Inferior parietal cortex (tissue), 1 donor: Measurements from ENCODE around the gene GAS7.

Experiments used
- DNase-seq: peaks from one replicate; pipeline ENCODE4 v3.0.0-alpha.2; 2016; ENCODE audit errors: extremely low spot score

Gene GAS7

GRCh38 chr17:9982159-9982558, 216.2 kb downstream of the GAS7 start:
- DNase-seq, result no peak

DNA sequence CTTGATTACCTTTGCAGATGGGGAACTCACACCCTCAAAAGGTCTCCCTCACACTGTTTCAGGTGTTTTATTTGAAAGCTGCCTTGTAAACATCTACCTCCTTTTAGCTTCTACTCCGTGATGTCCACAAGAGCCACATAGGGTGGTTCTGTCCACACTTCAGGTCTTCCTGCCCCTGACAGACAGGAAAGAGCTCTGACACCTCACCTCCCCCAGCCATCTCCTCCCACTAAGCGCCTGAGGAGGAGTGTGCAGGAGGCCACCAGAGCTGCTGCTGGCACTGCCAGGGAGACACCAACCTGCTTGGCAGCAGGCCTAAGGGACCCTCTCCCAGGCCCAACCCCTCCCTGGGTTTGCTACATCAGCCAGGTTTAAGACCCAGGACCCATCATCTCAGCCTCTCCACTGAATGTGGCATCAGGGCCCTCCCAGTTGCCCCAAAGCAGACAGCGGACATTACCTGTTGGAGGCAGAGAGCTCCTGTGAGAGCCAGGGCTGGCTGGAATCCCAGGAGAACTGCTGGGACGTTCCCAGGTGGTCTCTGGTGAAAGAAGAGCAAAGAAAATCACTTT, 217.0 kb downstream of the GAS7 start:
- no peak for DNase-seq

- DNase-seq, result no peak
These were observed 218.9 kb downstream of the GAS7 start for GRCh38 chr17:9979463-9979995.

DNA sequence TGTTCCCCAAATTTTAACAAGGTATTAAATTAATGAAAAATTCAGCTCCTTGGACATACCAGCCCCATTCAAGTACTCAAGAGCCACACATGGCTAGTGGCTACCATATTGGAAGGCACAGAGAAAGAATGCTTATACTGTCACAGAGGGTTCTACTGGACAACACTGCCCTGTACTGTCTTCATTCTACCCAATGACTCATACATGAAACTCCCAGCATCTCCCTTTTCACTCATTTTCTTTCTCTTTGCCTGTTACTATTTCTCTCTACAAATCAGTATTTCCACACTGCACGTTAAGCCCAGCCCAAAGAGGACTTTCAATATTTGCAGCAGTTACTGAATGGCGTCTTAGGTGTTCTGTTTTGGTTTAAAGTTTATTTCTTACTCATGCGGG, 221.2 kb downstream of the GAS7 start:
- no peak for DNase-seq

GRCh38 chr17:9976283-9977179, 221.9 kb downstream of the GAS7 start:
- DNase-seq, result no peak

DNA sequence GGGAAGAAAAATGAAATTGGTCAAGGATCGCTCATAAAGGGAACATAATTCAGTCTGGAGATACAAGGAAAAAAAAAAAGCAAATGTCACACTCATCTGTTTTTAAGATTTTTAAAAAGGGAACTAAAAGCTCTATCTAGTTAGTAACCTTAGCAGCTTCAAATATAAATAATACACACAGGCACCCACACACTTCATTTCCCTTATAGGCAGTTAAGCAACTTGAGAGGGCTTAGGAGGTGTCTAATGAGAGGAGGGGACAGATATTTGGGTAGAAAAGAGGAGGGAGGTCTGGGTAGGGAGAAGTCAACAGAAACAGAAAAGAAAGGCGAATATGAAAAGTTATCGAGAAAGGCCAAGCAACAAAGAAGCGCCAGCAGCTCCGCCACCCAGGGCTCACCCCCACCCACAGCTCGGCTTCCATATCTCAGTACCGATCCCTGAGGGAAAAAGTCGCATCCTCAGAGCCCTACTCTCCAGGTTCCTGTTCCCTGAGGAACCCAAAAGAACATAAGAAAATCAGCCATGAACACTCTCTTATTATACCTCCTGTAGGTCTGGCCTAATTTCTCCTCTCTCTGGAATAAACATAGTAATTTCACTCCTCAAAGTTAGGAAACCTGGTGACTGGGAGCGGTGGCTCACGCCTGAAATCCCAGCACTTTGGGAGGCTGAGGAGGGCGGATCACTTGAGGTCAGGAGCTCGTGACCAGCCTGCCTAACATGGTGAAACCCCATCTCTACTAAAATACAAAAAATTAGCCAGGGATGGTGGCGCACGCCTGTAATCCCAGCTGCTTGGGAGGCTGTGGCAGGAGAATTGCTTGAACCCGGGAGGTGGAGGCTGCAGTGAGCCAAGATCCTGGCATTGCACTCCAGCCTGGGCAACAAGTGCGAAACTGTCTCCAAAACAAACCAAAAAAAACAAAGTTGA, 223.7 kb downstream of the GAS7 start:
- DNase-seq, result no peak

DNA sequence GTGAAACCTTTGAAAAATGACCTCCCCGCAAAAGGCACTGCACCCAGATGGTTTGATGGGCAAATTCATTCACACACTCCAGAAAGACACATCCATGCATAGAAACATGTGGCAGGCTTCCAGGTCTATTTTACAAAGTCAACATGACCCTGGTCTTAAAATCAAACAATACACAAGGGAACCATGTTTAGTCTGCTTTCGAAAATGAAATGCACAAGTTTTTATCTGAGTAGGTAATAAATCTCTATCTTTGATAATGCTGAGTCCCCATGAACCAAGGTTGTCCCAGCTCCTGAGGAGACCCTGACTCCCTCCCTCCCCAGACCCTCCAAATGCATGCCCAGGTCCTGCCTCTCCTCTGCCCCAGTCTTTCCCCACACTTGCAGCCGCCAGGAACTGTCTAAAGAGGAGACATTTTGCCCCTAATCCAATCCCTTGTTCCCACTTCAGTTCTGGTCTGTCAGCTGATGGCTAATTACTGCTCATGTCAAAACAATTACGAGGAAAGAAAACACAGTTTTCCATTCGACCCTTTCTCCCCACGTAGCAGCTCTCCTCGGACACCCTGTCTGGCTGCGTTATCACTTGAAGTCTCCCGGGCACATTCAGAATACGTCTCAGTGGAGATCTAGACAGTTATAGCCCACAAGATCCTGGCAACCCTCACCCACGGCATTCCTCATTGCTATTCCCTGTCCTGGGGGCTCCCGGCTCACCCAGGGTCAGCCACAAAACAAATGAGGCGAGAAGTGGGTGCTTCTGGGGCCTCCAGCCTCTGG, 224.5 kb downstream of the GAS7 start:
- no peak for DNase-seq

DNA sequence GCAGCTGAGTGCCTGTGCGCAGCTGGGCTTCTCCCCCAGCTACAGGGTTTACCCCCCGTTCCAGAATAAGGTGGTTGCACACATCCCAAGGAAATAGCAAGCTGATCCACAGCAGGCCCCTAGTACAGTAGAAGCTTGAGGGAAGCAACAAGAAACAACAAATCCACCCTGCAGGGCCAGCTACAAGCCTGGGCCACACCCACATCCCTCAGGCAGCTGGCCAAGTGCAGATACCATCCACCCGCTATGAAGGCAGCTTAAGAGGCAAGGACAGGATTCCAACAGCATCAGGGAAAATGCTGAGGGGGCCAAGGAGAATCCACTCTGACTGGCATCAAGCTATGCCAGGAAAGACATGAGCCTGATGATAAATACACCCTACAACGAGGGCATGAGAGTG, 226.4 kb downstream of the GAS7 start:
- no peak for DNase-seq

GRCh38 chr17:9969301-9969935, 229.0 kb downstream of the GAS7 start:
- DNase-seq, result no peak

- DNase-seq, result no peak
These were observed 229.5 kb downstream of the GAS7 start for GRCh38 chr17:9968881-9969280.

DNA sequence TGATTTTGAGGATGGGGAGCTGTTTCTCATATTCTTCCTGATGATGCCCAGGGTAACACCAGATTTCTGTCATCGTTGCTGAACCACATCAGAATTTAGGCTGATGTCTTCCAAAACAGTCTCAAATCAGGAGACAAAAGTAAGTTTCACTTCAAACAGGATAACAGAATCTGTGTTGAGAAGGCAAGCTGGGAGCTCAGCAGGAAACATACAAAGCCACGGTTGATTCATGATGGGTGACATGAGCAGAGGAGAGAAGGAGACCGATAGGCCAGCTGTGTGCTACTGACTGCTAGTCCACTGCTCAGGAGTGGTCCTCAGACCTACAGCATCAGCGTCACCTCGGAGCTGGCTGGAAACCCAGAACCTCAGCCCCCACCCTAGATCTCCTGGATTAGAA, 230.4 kb downstream of the GAS7 start:
- no peak for DNase-seq

GRCh38 chr17:9959377-9959981, 238.9 kb downstream of the GAS7 start:
- no peak for DNase-seq

GRCh38 chr17:9958586-9959281, 239.7 kb downstream of the GAS7 start:
- DNase-seq, result no peak

DNA sequence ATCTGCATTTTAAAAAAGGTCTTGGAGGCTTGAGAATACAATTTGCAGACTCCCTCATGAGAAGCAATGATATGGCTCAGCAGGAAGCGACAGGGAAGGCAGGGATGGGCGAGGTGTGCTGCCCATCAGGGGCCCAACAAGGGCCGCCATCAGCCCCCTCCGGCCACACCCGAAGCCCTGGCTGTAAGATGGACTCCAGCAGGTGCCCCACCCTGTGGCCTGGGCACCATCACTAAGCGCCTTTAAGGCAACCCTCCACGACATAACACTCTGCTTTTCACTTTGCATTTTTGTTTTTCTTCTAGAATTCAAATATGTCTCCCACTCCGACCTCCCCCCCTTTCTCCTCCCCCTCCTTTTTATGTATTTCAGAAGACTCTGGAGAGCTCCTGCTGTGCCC, 241.2 kb downstream of the GAS7 start:
- DNase-seq, result no peak

DNA sequence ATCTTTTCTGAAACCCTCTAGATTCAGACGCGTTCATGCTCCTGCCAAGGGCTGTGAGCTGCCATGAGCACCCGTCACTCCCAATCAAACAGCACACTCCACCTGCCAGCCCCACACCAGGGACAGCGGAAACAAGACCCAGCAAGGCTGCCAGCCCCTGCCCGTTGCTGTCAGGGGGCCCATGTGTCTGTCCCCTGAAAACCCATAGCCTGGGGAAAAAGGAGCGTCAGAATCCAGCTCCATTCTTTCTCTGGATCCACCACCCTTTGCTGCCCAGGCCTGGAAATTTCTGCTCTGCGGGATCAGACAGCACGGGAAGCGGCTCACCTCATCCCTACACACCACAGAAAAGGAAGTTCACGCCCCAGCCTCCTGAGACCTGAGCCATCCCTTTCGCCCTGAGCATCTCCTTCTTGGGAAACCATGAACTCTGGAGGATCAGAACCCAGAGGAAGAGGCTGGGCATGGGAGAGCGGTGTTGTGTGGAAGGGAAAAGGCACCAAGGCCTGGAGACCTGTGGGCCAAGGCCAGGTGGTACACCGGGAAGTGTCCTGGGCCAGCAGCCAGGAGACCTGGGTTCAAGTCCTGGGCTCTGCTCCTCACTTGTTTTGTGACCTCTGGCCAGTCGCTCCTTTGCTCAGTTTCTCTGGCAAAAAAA, 241.8 kb downstream of the GAS7 start:
- no peak for DNase-seq

GRCh38 chr17:9953492-9953891, 244.9 kb downstream of the GAS7 start:
- DNase-seq, result no peak

- no peak for DNase-seq
These were observed 246.6 kb downstream of the GAS7 start for GRCh38 chr17:9951803-9952202.

GRCh38 chr17:9948928-9949327, 249.5 kb downstream of the GAS7 start:
- no peak for DNase-seq

DNA sequence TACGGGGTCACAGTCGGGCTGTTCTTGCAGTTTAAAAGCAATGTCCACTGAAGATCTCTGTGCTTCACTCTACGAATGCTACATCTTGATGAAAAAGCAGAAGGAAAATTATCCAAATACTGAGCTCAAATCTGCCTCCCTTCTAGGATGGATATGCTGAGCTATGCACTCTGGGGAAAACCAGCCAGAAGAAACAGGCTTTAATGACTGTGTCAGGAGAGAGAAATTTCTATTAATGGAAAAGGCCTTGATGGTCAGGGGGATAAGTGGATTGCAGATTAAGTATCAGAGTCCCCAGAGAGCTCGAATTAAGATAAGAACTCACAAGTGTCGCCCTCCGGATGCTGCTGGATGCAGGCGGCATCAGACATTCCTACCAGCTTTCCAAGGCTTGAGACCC, 253.7 kb downstream of the GAS7 start:
- no peak for DNase-seq
